Neural cell (in vitro differentiated cells): Measurements from ENCODE around the gene PDE7B. TPM values are rescaled to one million over a fixed set of nuclear protein-coding genes. Genes with fewer than 3 reads are reported as not detected.

ENCODE experiments used
- H2AFZ ChIP-seq: fragments of 200-600, 300-800 bp; sonication (generic), shearing (Covaris generic); 2 replicates; pipeline ENCODE4 v1.6.0; 2014; ENCODE audit warnings: low read depth, mild to moderate bottlenecking, antibody characterized with exemption, low read length, moderate library complexity
- H3F3A ChIP-seq: fragments of 200-600 bp; shearing (Covaris generic); 2 replicates; pipeline ENCODE4 v1.6.1; 2016; ENCODE audit warnings: mild to moderate bottlenecking, moderate library complexity, mixed read lengths, antibody characterized with exemption, low read length; ENCODE audit not compliant: insufficient read depth, poor library complexity, severe bottlenecking
- H3K27ac ChIP-seq: fragments of 200-600, 300-800 bp; sonication (generic), shearing (Covaris generic); 2 replicates; pipeline ENCODE4 v1.5.1; 2014; ENCODE audit warnings: mild to moderate bottlenecking, low read length, moderate library complexity
- H3K27me3 ChIP-seq: fragments of 300-800, 200-600 bp; sonication (generic), shearing (Covaris generic); 2 replicates; pipeline ENCODE4 v1.6.0; 2014; ENCODE audit warnings: mild to moderate bottlenecking, low read depth, low read length, moderate library complexity; ENCODE audit not compliant: insufficient read depth
- H3K36me3 ChIP-seq: fragments of 300-800, 200-600 bp; sonication (generic), shearing (Covaris generic); 2 replicates; pipeline ENCODE4 v1.5.1; 2014; ENCODE audit warnings: mild to moderate bottlenecking, antibody characterized with exemption, low read length, moderate library complexity; ENCODE audit not compliant: insufficient read depth
- H3K4me2 ChIP-seq: fragments of 300-800, 200-600 bp; sonication (generic), shearing (Covaris generic); 2 replicates; pipeline ENCODE4 v1.6.0; 2014; ENCODE audit warnings: mild to moderate bottlenecking, low read length
- H3K4me3 ChIP-seq: fragments of 300-800, 200-600 bp; sonication (generic), shearing (Covaris generic); 2 replicates; pipeline ENCODE4 v1.5.1; 2014; ENCODE audit warnings: mild to moderate bottlenecking, low read length, moderate library complexity
- H3K79me2 ChIP-seq: fragments of 200-600 bp; shearing (Covaris generic); replicated peaks from 2 replicates; pipeline ENCODE4 v1.6.0; 2014; ENCODE audit warnings: mild to moderate bottlenecking, low read length, moderate library complexity; ENCODE audit not compliant: insufficient read depth
- H3K9ac ChIP-seq: fragments of 300-800, 200-600 bp; sonication (generic), shearing (Covaris generic); 2 replicates; pipeline ENCODE4 v1.6.1; 2016; ENCODE audit warnings: mild to moderate bottlenecking, low read length, mixed read lengths
- H3K9me2 ChIP-seq: fragments of 200-600 bp; shearing (Covaris generic); 2 replicates; pipeline ENCODE4 v1.6.1; 2016; ENCODE audit warnings: mild to moderate bottlenecking, low read length, mixed read lengths; ENCODE audit not compliant: insufficient read depth
- H3K9me3 ChIP-seq: fragments of 200-600, 300-800 bp; sonication (generic), shearing (Covaris generic); 2 replicates; pipeline ENCODE4 v1.6.1; 2016; ENCODE audit warnings: mild to moderate bottlenecking, mixed run types, low read length, moderate library complexity, mixed read lengths
- H4K20me1 ChIP-seq: fragments of 200-600 bp; shearing (Covaris generic); 2 replicates; pipeline ENCODE4 v1.6.1; 2016; ENCODE audit warnings: mild to moderate bottlenecking, mixed run types; ENCODE audit not compliant: insufficient read depth
- EP300 ChIP-seq: fragments of 450-650 bp; conservative IDR thresholded peaks from 2 replicates; pipeline ENCODE4 v1.6.1; 2014; ENCODE audit warnings: antibody characterized with exemption, mild to moderate bottlenecking, moderate library complexity; ENCODE audit not compliant: poor library complexity, severe bottlenecking
- EZH2 ChIP-seq: fragments of 200-600, 300-800 bp; shearing (Covaris generic), sonication (generic); IDR thresholded peaks from 2 replicates; pipeline ENCODE4 v1.6.1; 2014; ENCODE audit warnings: antibody characterized with exemption, low read length, borderline replicate concordance, mild to moderate bottlenecking; ENCODE audit not compliant: insufficient read depth, poor library complexity, severe bottlenecking
- MXI1 ChIP-seq: fragments of 450-650 bp; conservative IDR thresholded peaks from 2 replicates; pipeline ENCODE4 v1.6.1; 2014; ENCODE audit warnings: antibody characterized with exemption, mild to moderate bottlenecking; ENCODE audit not compliant: poor library complexity, severe bottlenecking
- POLR2AphosphoS5 ChIP-seq: IDR thresholded peaks from 2 replicates; pipeline ENCODE4 v1.6.1; 2012
- RAD21 ChIP-seq: fragments of 450-650 bp; conservative IDR thresholded peaks from 2 replicates; pipeline ENCODE4 v1.6.1; 2014; ENCODE audit warnings: antibody characterized with exemption, mild to moderate bottlenecking, moderate library complexity
- REST ChIP-seq: IDR thresholded peaks from 2 replicates; pipeline ENCODE4 v1.6.1; 2012; ENCODE audit warnings: borderline replicate concordance
- SMC3 ChIP-seq: fragments of 450-650 bp; conservative IDR thresholded peaks from 2 replicates; pipeline ENCODE4 v1.6.1; 2014; ENCODE audit warnings: antibody characterized with exemption, mild to moderate bottlenecking, moderate library complexity; ENCODE audit not compliant: poor library complexity
- TAF1 ChIP-seq: IDR thresholded peaks from 2 replicates; pipeline ENCODE4 v1.6.1; 2012; ENCODE audit warnings: low read depth
- polyA plus RNA-seq: library from polyadenylated mRNA; depleted of rRNA; stranded (reverse); fragments of >200 nt; gene quantifications from 2 replicates; pipeline ENCODE4 v1.2.3, GENCODE V29; 2014
- TF ChIP-seq, protein P1 (sequence below): fragments of 450-650 bp; IDR thresholded peaks from 2 replicates; pipeline ENCODE4 v1.5.1; 2014; ENCODE audit warnings: antibody characterized with exemption, mild to moderate bottlenecking, moderate library complexity; ENCODE audit not compliant: poor library complexity, severe bottlenecking

Gene PDE7B
- polyA plus RNA-seq, 1 donor from 2014 or later = 5.9 TPM

DNA sequence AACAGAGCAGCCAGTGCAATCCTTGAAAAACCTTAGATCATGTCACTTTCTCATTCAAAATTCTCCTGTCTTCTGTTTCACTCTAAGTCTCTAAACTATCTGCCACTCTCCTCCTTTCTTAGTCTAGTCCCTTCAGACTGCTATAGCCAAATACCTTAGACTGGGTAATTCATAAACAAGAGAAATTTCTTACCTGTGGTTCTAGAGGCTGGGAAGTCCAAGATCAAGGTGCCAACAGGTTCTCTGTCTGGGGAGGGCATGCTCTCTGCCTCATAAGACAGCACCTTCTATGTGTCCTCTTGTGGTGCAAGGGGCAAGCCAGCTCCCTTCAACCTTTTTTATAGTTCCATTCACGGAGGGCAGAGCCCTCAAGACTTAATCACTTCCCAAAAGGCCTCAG is 242.3 kb downstream of the PDE7B start:
- no peak overlapping the region for H3K4me2 ChIP-seq
- TF ChIP-seq TAF1 (no peak), MXI1 (no peak), EP300 (no peak), SMC3 (no peak), RAD21 (no peak)

GRCh38 chr6:136094812-136095211 is 243.3 kb downstream of the PDE7B start:
- H3K9ac ChIP-seq = no peak overlapping the region
- H2AFZ ChIP-seq = no peak overlapping the region
- TF ChIP-seq REST (no peak), SMC3 (no peak), EP300 (no peak), EZH2 (no peak), RAD21 (no peak), MXI1 (no peak), POLR2AphosphoS5 (no peak)
- TF ChIP-seq, protein P1, sequence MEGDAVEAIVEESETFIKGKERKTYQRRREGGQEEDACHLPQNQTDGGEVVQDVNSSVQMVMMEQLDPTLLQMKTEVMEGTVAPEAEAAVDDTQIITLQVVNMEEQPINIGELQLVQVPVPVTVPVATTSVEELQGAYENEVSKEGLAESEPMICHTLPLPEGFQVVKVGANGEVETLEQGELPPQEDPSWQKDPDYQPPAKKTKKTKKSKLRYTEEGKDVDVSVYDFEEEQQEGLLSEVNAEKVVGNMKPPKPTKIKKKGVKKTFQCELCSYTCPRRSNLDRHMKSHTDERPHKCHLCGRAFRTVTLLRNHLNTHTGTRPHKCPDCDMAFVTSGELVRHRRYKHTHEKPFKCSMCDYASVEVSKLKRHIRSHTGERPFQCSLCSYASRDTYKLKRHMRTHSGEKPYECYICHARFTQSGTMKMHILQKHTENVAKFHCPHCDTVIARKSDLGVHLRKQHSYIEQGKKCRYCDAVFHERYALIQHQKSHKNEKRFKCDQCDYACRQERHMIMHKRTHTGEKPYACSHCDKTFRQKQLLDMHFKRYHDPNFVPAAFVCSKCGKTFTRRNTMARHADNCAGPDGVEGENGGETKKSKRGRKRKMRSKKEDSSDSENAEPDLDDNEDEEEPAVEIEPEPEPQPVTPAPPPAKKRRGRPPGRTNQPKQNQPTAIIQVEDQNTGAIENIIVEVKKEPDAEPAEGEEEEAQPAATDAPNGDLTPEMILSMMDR = no peak
- H3K9me3 ChIP-seq = no peaks in the 10 kb centered on the region
- no peaks in the 10 kb centered on the region for H3K9me2 ChIP-seq
- no peaks in the 10 kb centered on the region for H3K36me3 ChIP-seq
- H3F3A ChIP-seq = no peaks in the 10 kb centered on the region
- no peaks in the 10 kb centered on the region for H3K79me2 ChIP-seq
- no peak overlapping the region for H3K4me2 ChIP-seq
- H3K4me3 ChIP-seq = no peak overlapping the region
- H3K27ac ChIP-seq = no peak overlapping the region
- H3K27me3 ChIP-seq = no peaks in the 10 kb centered on the region
- H4K20me1 ChIP-seq = no peaks in the 10 kb centered on the region

More for the DNA sequence above, 242.3 kb downstream of the PDE7B start:
- Histone ChIP-seq H3K27me3 (no peaks in the 10 kb centered on the region), H3K9me3 (no peaks in the 10 kb centered on the region), H3K36me3 (no peaks in the 10 kb centered on the region), H3K9ac (no peak overlapping the region), H3F3A (no peaks in the 10 kb centered on the region), H2AFZ (no peak overlapping the region), H4K20me1 (no peaks in the 10 kb centered on the region), H3K79me2 (no peaks in the 10 kb centered on the region), H3K9me2 (no peaks in the 10 kb centered on the region), H3K4me3 (no peak overlapping the region), H3K27ac (no peak overlapping the region)

DNA sequence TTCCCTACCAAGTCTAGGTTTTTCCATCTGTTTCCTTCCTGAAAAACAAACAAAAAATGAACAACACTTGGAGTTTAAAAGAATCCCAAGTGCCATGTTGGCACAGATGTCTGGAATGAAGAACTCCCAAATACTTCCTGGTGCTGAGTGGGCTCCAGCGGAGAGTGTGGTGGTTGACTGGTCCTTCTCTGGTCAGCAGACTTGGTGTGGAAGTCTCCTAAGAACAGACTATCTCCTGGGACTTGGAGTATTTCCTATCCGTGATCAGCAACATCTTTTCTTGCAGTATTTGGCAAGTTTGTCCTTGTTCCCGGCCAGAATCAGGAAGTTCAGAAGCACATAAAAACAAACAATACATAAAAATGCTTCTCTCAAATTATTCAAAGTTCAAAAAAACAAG is 244.5 kb downstream of the PDE7B start:
- H3K9me2 ChIP-seq = no peaks in the 10 kb centered on the region
- H4K20me1 ChIP-seq = no peaks in the 10 kb centered on the region
- H3K27ac ChIP-seq = no peak overlapping the region
- no peak overlapping the region for H3K4me3 ChIP-seq
- no peak overlapping the region for H3K4me2 ChIP-seq
- no peaks in the 10 kb centered on the region for H3F3A ChIP-seq
- no peaks in the 10 kb centered on the region for H3K27me3 ChIP-seq
- H2AFZ ChIP-seq = no peak overlapping the region
- TF ChIP-seq EP300 (no peak), POLR2AphosphoS5 (no peak), RAD21 (no peak), MXI1 (no peak), SMC3 (no peak), EZH2 (no peak), TAF1 (no peak), REST (no peak)
- TF ChIP-seq, protein P1 = no peak
- no peaks in the 10 kb centered on the region for H3K79me2 ChIP-seq
- H3K9ac ChIP-seq = no peak overlapping the region
- H3K9me3 ChIP-seq = no peaks in the 10 kb centered on the region
- no peaks in the 10 kb centered on the region for H3K36me3 ChIP-seq
